ENCODE results near the gene RPL5. TPM values are rescaled to one million over a fixed set of nuclear protein-coding genes. Genes with fewer than 3 reads are reported as not detected.

The RPL5 gene
- total and polyA plus RNA-seq, 2 experiments from 2014 or later, result 2,182 to 3,547 TPM

- no peak for TF ChIP-seq EZH2phosphoT487 (IDR thresholded peaks at IDR 0.05; ENCODE audit: unreplicated experiment)
- TF ChIP-seq REST (IDR thresholded peaks at IDR 0.05; ENCODE audit: unreplicated experiment), result no peak
- TF ChIP-seq EZH2 (IDR thresholded peaks at IDR 0.05; ENCODE audit: low read depth, unreplicated experiment), result no peak
- TF ChIP-seq NANOG (IDR thresholded peaks at IDR 0.05; ENCODE audit: borderline replicate concordance), result no peak
- TF ChIP-seq ZNF114 (CRISPR knock-in tag; IDR thresholded peaks at IDR 0.05), result no peak
- no peak for TF ChIP-seq POLR2AphosphoS5 (IDR thresholded peaks at IDR 0.05; ENCODE audit: low read depth)
- no peak for TF ChIP-seq CREB1 (CRISPR knock-in tag; IDR thresholded peaks at IDR 0.05; ENCODE audit: low read depth)
- TF ChIP-seq ETS1 (IDR thresholded peaks at IDR 0.05), result no peak
- no peak for TF ChIP-seq CTCF (conservative IDR thresholded peaks at IDR 0.05; ENCODE audit: low read depth in 2 of 2)
Observed at GRCh38 chr1:92870591-92870990, 38.8 kb downstream of the RPL5 start (continued).

- no peak for DNase-seq (ENCODE audit: low spot score)
- H3K27me3 ChIP-seq (ENCODE audit: insufficient read depth), result no peaks in the 10 kb centered on the region
- peaks cover 11% of the 10 kb centered on the region for H3K9me3 Mint-ChIP-seq
- H3K4me1 ChIP-seq (ENCODE audit: insufficient read depth), result no peaks in the 10 kb centered on the region
- no peaks in the 10 kb centered on the region for H3K79me2 ChIP-seq (replicated peaks; ENCODE audit: insufficient read depth)
- no peak overlapping the region for H3K4me3 ChIP-seq
- no peak overlapping the region for H3K4me2 ChIP-seq
- H3F3A ChIP-seq (replicated peaks; ENCODE audit: low read depth), result no peaks in the 10 kb centered on the region
- no peak overlapping the region for H2AFZ ChIP-seq
- H3K27ac Mint-ChIP-seq, result no peak overlapping the region
- peaks cover 6% of the 10 kb centered on the region; the same call in 2 of the 3 replicates for H3K4me1 Mint-ChIP-seq
- no peak overlapping the region for H3K27ac ChIP-seq (ENCODE audit: low read depth)
- no peaks in the 10 kb centered on the region for H4K20me1 ChIP-seq (replicated peaks; ENCODE audit: insufficient read depth)
- H3K36me3 Mint-ChIP-seq (ENCODE audit: low read depth), result peaks cover 8% of the 10 kb centered on the region; the same call in 2 of the 3 replicates
- no peaks in the 10 kb centered on the region for H3K9me2 ChIP-seq (ENCODE audit: insufficient read depth)
- no peaks in the 10 kb centered on the region for H3K27me3 Mint-ChIP-seq (ENCODE audit: insufficient read depth, low read depth, poor library complexity)
- H3K36me3 ChIP-seq (ENCODE audit: insufficient read depth), result no peaks in the 10 kb centered on the region
- ATAC-seq, result no peak
- no peak overlapping the region for H3K4me3 Mint-ChIP-seq
- TF ChIP-seq ZNF114 (CRISPR knock-in tag; IDR thresholded peaks at IDR 0.05) (no peak), EZH2 (IDR thresholded peaks at IDR 0.05; ENCODE audit: low read depth, unreplicated experiment) (no peak), CREB1 (CRISPR knock-in tag; IDR thresholded peaks at IDR 0.05; ENCODE audit: low read depth) (no peak), ETS1 (IDR thresholded peaks at IDR 0.05) (no peak), JUNB (IDR thresholded peaks at IDR 0.05; ENCODE audit: unreplicated experiment) (no peak), EZH2phosphoT487 (IDR thresholded peaks at IDR 0.05; ENCODE audit: unreplicated experiment) (no peak), NANOG (IDR thresholded peaks at IDR 0.05; ENCODE audit: borderline replicate concordance) (no peak), ZNF462 (CRISPR knock-in tag; IDR thresholded peaks at IDR 0.05) (no peak)
Observed at GRCh38 chr1:92872719-92873118, 40.9 kb downstream of the RPL5 start.

Data from GM23338 (cell line).